Vagina (tissue), 2 donors: ENCODE measurements around the gene WDR20. TPM values are rescaled to one million over a fixed set of nuclear protein-coding genes. Genes with fewer than 3 reads are reported as not detected.

Experiments used
- DNase-seq, 2 donors: peaks; one replicate each; pipeline ENCODE4 v3.0.0-alpha.2; 2017; ENCODE audit errors: extremely low spot score in 2 of 2
- H3K27ac ChIP-seq: fragments of 200-600 bp; sonication (generic); one replicate; pipeline ENCODE4 v1.5.1; 2019
- H3K27me3 ChIP-seq: fragments of 200-600 bp; sonication (generic); one replicate; pipeline ENCODE4 v1.5.1; 2019
- H3K36me3 ChIP-seq, 2 donors: fragments of 200-600 bp; sonication (generic); one replicate each; pipeline ENCODE4 v1.5.1; 2017 to 2019
- H3K4me1 ChIP-seq: fragments of 200-600 bp; sonication (generic); one replicate; pipeline ENCODE4 v1.5.1; 2019
- H3K4me3 ChIP-seq, 2 donors: fragments of 200-600 bp; sonication (generic); 1 replicate in 1 of 2; 2 replicates in 1 of 2; pipeline ENCODE4 v1.5.1; 2016 to 2019
- H3K9me3 ChIP-seq: fragments of 200-600 bp; sonication (generic); one replicate; pipeline ENCODE4 v1.5.1; 2019
- CTCF ChIP-seq, 3 experiments: fragments of 450-650 bp in 2 of 3; fragments of 200-600 bp in 1 of 3; sonication (generic) in 1 of 3; IDR thresholded peaks; one replicate each; pipeline ENCODE4 v1.5.1; 2017 to 2019; ENCODE audit warnings: antibody characterized with exemption in 3 of 3, mild to moderate bottlenecking in 2 of 3, moderate library complexity in 2 of 3
- POLR2A ChIP-seq, 2 donors: fragments of 450-650 bp; IDR thresholded peaks; one replicate each; pipeline ENCODE4 v1.6.1; 2017; ENCODE audit warnings: antibody characterized with exemption in 2 of 2, mild to moderate bottlenecking in 2 of 2, moderate library complexity in 2 of 2
- POLR2AphosphoS5 ChIP-seq, 2 donors: sonication (generic); formaldehyde crosslinking; IDR thresholded peaks; one replicate each; pipeline ENCODE4 v1.9.0; 2017; ENCODE audit warnings: antibody characterized with exemption in 2 of 2, mild to moderate bottlenecking in 2 of 2, low read depth in 1 of 2; ENCODE audit not compliant: insufficient read depth in 1 of 2
- intact Hi-C: fragments of 100-400 bp; cut with DNase I; formaldehyde crosslinking; loops from one replicate; pipeline ENCODE4 v1.15.1; 2023
- total RNA-seq: library from RNA; depleted of rRNA; stranded (reverse); fragments of >200 nt; gene quantifications from one replicate; pipeline ENCODE4 v1.2.3, GENCODE V29; 2016

The WDR20 gene
- total RNA-seq, 1 donor from 2014 or later, result 24.8 TPM

DNA sequence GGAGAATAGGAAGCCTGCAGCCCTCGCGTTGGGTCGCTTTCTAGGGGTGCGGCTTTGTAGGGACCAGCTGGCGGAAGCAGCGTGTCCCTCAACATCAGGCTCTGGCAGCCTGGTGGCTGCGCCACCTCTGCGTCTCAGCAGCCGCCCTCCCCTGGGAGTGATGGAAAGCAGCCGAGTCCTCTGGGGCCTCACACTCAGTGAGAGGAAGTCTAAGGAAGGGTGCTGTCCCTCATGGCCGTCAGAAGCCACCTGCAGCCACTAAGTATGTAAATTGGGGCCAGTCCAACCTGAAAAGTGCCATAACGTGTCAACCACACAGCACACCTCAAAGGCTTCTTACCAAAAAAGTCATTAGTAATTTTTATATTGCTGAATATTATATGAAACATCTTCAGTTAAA, 80.3 kb downstream of the WDR20 start:
- no peak for DNase-seq
- no peak for TF ChIP-seq POLR2AphosphoS5 (IDR thresholded peaks at IDR 0.05; ENCODE audit: insufficient read depth in 1 of 2, low read depth in 1 of 2)
- TF ChIP-seq POLR2A (IDR thresholded peaks at IDR 0.05), result no peak
- no peak for TF ChIP-seq CTCF (IDR thresholded peaks at IDR 0.05)
- Histone ChIP-seq H3K27ac (no peak overlapping the region), H3K27me3 (no peaks in the 10 kb centered on the region), H3K4me1 (peaks cover 14% of the 10 kb centered on the region), H3K9me3 (no peaks in the 10 kb centered on the region), H3K4me3 (no peak overlapping the region), H3K36me3 (peaks cover 0 to 9% of the 10 kb centered on the region in 2 donors)
- intact Hi-C loops, result no loop called here

GRCh38 chr14:102221026-102221425, 81.3 kb downstream of the WDR20 start:
- Histone ChIP-seq H3K27ac (no peak overlapping the region), H3K36me3 (peaks cover 0 to 9% of the 10 kb centered on the region in 2 donors)
- intact Hi-C loops, result no loop called here

DNA sequence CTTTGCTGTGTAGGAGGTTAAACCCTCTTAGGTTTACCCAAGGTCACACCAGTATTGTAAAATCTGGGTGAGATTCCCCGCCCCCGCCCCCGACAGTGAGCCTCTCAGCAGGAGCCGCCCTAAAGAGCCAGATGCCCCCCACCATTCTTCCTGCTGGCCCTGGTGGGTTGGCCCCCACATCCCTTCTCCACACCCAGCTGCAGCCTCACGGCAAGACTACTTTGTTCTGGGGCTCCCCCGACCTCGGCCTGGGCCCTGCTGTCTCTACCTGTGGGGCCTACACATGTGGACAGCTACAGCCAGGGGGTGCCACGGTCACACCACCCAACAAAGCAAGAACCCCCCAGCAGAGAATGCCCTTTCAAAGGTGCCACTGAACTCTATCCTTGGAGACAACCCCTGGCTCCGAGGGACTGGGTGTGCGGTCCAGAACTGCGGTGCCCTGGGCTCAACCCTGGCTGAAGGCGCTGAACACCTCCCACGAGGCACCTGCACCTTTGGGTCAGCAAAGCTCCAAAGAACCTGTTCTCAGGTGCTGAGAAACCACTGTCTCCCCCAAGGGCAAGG, 82.4 kb downstream of the WDR20 start:
- Histone ChIP-seq H3K27ac (no peak overlapping the region), H3K4me3 (no peak overlapping the region), H3K36me3 (peaks cover 0 to 9% of the 10 kb centered on the region in 2 donors), H3K27me3 (no peaks in the 10 kb centered on the region), H3K9me3 (no peaks in the 10 kb centered on the region), H3K4me1 (peaks cover 8% of the 10 kb centered on the region)
- no peak for TF ChIP-seq CTCF (IDR thresholded peaks at IDR 0.05)
- no peak for TF ChIP-seq POLR2A (IDR thresholded peaks at IDR 0.05)
- no peak for TF ChIP-seq POLR2AphosphoS5 (IDR thresholded peaks at IDR 0.05; ENCODE audit: insufficient read depth in 1 of 2, low read depth in 1 of 2)
- no peak for DNase-seq
- intact Hi-C loops, result no loop called here

More at GRCh38 chr14:102221026-102221425, 81.3 kb downstream of the WDR20 start:
- Histone ChIP-seq H3K4me3 (no peak overlapping the region), H3K4me1 (peaks cover 8% of the 10 kb centered on the region), H3K27me3 (no peaks in the 10 kb centered on the region), H3K9me3 (no peaks in the 10 kb centered on the region)
- no peak for DNase-seq
- TF ChIP-seq POLR2A (IDR thresholded peaks at IDR 0.05) (no peak), POLR2AphosphoS5 (IDR thresholded peaks at IDR 0.05; ENCODE audit: insufficient read depth in 1 of 2, low read depth in 1 of 2) (no peak), CTCF (IDR thresholded peaks at IDR 0.05) (no peak)

- H3K36me3 ChIP-seq, result peaks cover 0 to 9% of the 10 kb centered on the region in 2 donors
Measured at GRCh38 chr14:102222751-102223150, 83.1 kb downstream of the WDR20 start.

More at GRCh38 chr14:102222751-102223150, 83.1 kb downstream of the WDR20 start:
- no peak overlapping the region for H3K27ac ChIP-seq
- peaks cover 8% of the 10 kb centered on the region for H3K4me1 ChIP-seq
- intact Hi-C loops, result no loop called here
- DNase-seq, result no peak
- H3K4me3 ChIP-seq, result no peak overlapping the region
- H3K9me3 ChIP-seq, result no peaks in the 10 kb centered on the region
- H3K27me3 ChIP-seq, result no peaks in the 10 kb centered on the region
- TF ChIP-seq POLR2A (IDR thresholded peaks at IDR 0.05), result no peak
- TF ChIP-seq CTCF (IDR thresholded peaks at IDR 0.05), result no peak
- no peak for TF ChIP-seq POLR2AphosphoS5 (IDR thresholded peaks at IDR 0.05; ENCODE audit: insufficient read depth in 1 of 2, low read depth in 1 of 2)
